COLO668 (cell line): ENCODE results near the gene SEPTIN12.
"Not testable (repeated sequence)": the region's sequence is repeated elsewhere in the genome, so short reads cannot be mapped to it uniquely, and the experiment has no call there.

Experiments
- DNase-seq: peaks from one replicate; lab custom pipeline; 2025; ENCODE audit not compliant: unreplicated experiment; lab: John Stamatoyannopoulos, UW

SEPTIN12 gene

GRCh38 chr16:4760221-4760910, 27.8 kb downstream of the SEPTIN12 start:
- DNase-seq, result no peak

GRCh38 chr16:4755687-4756086, 32.5 kb downstream of the SEPTIN12 start:
- DNase-seq, result no peak

GRCh38 chr16:4754865-4755264, 33.3 kb downstream of the SEPTIN12 start:
- DNase-seq, result no peak

GRCh38 chr16:4753227-4753626, 34.9 kb downstream of the SEPTIN12 start:
- DNase-seq, result no peak

GRCh38 chr16:4752351-4753100, 35.6 kb downstream of the SEPTIN12 start:
- DNase-seq, result no peak

GRCh38 chr16:4750896-4751295, 37.2 kb downstream of the SEPTIN12 start:
- no peak for DNase-seq

GRCh38 chr16:4749700-4750257, 38.4 kb downstream of the SEPTIN12 start:
- DNase-seq, result no peak

- DNase-seq, result no peak
These were observed 39.3 kb downstream of the SEPTIN12 start for GRCh38 chr16:4748682-4749411.

GRCh38 chr16:4747906-4748681, 40.1 kb downstream of the SEPTIN12 start:
- DNase-seq, result no peak

GRCh38 chr16:4746991-4747574, 41.1 kb downstream of the SEPTIN12 start:
- no peak for DNase-seq

GRCh38 chr16:4746215-4746614, 41.9 kb downstream of the SEPTIN12 start:
- peak; percentile 8 for DNase-seq

GRCh38 chr16:4745274-4745569, 42.9 kb downstream of the SEPTIN12 start:
- no peak for DNase-seq

- no peak for DNase-seq
These were observed 43.4 kb downstream of the SEPTIN12 start for GRCh38 chr16:4744555-4745273.

- peak; percentile 33 for DNase-seq
These were observed 44.8 kb downstream of the SEPTIN12 start for GRCh38 chr16:4743226-4743878.

- not testable (repeated sequence) for DNase-seq
These were observed 49.8 kb downstream of the SEPTIN12 start for GRCh38 chr16:4738370-4738769.

- DNase-seq, result no peak
These were observed 50.6 kb downstream of the SEPTIN12 start for GRCh38 chr16:4737545-4737944.

GRCh38 chr16:4736546-4736945, 51.6 kb downstream of the SEPTIN12 start:
- DNase-seq, result no peak

GRCh38 chr16:4734730-4735535, 53.2 kb downstream of the SEPTIN12 start:
- DNase-seq, result peak; percentile 84
